NCI-H2107 treated with DMSO at 0.1 percent for 48 hours (cell line): Measurements from ENCODE around the gene XYLB.
"Not testable (repeated sequence)": the region's sequence is repeated elsewhere in the genome, so short reads cannot be mapped to it uniquely, and the experiment has no call there.

Experiments used
- DNase-seq: peaks from one replicate; lab custom pipeline; 2025; ENCODE audit not compliant: unreplicated experiment; lab: John Stamatoyannopoulos, UW

The XYLB gene

GRCh38 chr3:38346587-38347410, at the start of gene XYLB:
Gene XYLB, plus strand, starts transcription at chr3:38346785. Its CDS starts 84 bp downstream, at chr3:38346869.
- peak; percentile 1 for DNase-seq

DNA sequence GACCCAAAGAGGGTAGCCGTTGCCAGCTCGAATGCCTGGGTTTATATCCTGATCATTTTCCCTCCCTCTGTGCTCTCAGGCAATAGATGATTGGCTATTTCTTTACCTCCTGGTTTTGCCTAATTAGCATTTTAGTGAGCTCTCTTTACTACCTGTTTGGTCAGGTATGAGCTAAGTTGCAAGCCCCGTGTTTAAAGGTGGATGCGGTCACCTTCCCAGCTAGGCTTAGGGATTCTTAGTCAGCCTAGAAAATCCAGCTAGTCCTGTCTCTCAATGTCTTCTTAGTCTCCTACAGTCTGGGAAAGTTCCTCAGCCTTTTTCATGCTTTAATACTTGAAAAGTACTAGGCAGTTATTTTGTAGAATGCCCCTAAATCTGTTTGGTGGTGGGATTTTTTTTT, 49.5 kb upstream of the XYLB start:
- not testable (repeated sequence) for DNase-seq

- no peak for DNase-seq
These were observed 49.0 kb upstream of the XYLB start for GRCh38 chr3:38297537-38297936.

GRCh38 chr3:38297947-38298711, 48.5 kb upstream of the XYLB start:
- DNase-seq = no peak

- DNase-seq = no peak
These were observed 39.6 kb upstream of the XYLB start for GRCh38 chr3:38306941-38307340.

- DNase-seq = no peak
These were observed 39.0 kb upstream of the XYLB start for GRCh38 chr3:38307599-38307998.

- DNase-seq = no peak
These were observed 38.1 kb upstream of the XYLB start for GRCh38 chr3:38308456-38308855.

- DNase-seq = no peak
These were observed 35.1 kb upstream of the XYLB start for GRCh38 chr3:38311476-38311875.

- DNase-seq = no peak
These were observed 34.6 kb upstream of the XYLB start for GRCh38 chr3:38311941-38312340.

GRCh38 chr3:38312356-38312755, 34.2 kb upstream of the XYLB start:
- DNase-seq = no peak

- no peak for DNase-seq
These were observed 33.3 kb upstream of the XYLB start for GRCh38 chr3:38313263-38313662.

GRCh38 chr3:38313695-38314094, 32.9 kb upstream of the XYLB start:
- DNase-seq = no peak

DNA sequence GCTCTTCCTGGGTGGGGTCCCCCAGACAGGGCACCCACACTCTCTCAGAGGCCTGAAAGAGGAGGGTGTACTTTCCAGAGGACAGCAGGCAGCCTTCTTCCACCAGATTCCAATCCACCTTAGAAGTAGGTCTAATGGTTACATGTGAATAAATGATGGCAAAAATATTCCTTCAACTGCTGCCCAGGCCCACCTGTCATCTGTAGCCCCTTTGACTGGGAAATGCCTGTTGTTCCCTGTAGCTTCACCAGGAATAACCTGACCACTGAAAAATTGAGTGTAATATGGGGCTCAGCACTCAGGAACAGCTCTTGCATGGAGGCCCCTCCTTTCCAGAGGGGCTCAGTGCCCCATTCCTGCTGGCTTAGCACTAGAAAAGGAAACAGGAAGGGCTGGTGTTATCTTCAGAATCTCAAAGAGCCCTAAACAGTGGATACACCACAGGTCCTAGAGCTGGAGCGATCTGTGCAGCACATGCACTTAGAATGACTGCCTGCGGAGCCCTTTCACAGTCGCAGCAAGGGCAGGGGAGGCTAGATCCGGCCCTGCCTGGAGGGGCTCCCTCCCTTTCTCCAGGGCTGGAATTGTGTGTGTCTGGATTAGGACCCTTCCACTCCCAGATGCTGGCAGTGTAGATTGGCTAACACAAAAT, 32.3 kb upstream of the XYLB start:
- DNase-seq = no peak

GRCh38 chr3:38314764-38315487, 31.7 kb upstream of the XYLB start:
- no peak for DNase-seq

DNA sequence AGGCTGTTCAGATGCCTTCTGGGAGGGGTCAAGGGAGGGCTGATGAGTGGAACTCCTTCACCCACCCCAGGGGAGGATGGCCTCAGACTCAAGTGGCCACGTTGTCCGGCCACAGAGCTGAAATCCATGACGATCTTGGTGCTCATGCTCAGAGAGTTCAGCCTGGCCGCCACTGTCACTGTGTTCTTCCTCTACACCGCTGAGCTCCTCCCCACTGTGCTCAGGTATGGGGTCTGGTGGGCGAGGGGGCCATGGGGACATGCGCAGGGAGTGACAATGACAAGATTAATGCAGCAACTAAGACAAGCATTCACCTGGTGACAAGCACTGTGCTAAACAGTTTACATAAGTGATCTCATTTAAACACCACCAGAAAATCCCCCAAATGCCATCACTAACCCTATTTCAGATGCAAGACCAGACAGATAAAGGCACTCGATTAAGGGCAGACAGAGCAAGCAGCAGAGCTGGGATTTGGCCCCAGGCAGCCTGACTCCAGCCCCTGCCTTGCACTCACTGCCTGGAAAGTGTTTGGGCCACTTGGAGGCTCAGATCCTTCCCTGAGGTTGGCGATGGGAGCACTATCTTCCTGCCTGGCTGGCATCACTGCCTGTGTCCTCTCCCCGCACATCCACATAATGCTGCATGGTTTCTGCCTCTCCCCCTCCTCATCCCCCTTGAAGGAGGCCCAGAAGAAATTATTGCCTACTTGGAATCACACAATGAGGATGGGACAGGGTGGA, 30.9 kb upstream of the XYLB start:
- DNase-seq = no peak

DNA sequence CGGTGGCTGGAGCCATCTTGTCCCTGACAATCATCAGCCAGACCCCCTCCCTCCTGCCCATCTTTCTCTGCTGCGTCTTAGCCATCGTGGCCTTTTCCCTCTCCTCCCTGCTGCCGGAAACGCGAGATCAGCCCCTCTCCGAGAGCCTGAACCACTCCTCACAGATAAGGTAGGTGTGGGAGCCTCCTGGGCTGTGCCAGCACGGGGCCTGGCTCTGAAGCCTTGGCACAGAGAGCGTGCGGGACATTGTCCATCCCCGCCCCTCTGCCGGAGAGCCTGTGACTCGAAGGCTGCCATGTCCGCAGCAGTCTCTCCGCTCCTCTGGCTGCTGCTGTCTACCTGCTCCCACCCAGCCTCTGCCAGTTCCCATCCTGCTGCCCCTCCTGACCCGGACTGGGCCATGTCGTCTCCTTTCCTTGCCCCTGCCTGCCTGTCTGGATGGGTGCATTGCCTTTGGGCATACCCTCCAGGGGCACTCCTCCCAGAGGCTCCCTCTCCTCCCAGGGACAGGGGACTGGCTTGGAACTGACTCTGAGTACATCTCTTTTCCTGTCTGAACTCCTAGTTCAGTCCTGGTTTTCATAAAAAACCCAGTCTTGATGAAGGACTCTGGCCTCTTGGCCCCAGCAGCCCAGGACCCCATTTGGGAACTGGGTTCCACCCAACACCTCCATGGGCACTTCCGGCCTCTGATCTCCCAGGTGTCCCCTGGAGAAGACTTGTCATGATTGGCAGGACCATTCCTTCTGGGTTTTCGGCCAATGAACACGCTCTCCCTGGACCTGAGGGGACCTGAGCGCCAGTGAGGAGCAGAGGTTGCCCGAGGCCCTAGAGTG, 30.0 kb upstream of the XYLB start:
- DNase-seq = no peak

DNA sequence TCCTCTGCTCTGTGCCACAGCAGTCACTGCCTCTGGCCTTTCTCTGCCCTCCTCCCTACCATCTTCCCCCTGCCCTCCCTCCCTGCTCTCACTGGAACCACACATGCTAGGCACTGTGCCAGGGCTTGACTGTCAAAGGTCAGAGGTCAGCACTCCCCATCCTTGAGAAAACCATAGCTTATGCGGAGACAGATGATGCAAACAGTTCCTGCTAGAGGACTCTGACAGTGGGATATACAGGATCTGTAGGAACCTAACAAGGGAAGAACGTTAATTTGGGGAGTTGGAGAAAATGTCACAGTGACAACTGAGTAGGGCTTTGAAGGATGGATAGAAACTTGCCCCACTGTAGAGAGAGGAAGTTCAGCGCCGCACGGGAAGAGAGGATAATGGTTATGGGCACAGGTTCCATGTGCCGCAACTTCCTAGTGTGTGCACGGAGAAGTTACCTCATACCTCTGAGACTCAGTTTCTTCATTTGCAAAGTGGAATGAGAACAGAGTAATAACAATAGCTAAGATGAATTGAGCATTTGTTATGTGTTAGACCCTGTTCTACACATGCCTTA, 29.3 kb upstream of the XYLB start:
- DNase-seq = no peak

GRCh38 chr3:38318766-38319671, 27.6 kb upstream of the XYLB start:
- no peak for DNase-seq
